Activated CD4-positive, alpha-beta T cell treated with anti-CD3 and anti-CD28 coated beads, Interleukin-10, Interleukin-2, amounts not matched to agents 100 ng/mL and 50 ng/mL, durations not matched to agents 16 hours and 8 hours (primary cell): Measurements from ENCODE around the gene SH2D3A.
"Not testable (repeated sequence)": the region's sequence is repeated elsewhere in the genome, so short reads cannot be mapped to it uniquely, and the experiment has no call there.

ENCODE experiments used
- DNase-seq: peaks from one replicate; pipeline ENCODE4 v3.0.0-alpha.2; 2020

Gene SH2D3A

DNA sequence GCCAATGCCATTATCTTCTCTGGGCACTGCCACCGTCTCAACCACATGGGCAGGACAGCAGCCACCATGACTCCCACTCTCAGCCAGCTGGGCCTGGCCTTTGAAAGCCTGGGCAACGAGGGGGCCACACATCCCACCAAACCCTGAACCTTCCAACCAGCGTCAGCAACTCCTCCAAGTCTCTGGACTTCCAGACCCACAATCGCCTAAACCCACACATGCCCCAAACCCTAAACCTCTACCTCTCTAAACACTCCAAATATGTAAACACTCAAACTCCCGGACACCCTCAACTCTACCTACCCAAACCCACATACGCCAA lies 47.7 kb downstream of the SH2D3A start:
- no peak for DNase-seq

DNA sequence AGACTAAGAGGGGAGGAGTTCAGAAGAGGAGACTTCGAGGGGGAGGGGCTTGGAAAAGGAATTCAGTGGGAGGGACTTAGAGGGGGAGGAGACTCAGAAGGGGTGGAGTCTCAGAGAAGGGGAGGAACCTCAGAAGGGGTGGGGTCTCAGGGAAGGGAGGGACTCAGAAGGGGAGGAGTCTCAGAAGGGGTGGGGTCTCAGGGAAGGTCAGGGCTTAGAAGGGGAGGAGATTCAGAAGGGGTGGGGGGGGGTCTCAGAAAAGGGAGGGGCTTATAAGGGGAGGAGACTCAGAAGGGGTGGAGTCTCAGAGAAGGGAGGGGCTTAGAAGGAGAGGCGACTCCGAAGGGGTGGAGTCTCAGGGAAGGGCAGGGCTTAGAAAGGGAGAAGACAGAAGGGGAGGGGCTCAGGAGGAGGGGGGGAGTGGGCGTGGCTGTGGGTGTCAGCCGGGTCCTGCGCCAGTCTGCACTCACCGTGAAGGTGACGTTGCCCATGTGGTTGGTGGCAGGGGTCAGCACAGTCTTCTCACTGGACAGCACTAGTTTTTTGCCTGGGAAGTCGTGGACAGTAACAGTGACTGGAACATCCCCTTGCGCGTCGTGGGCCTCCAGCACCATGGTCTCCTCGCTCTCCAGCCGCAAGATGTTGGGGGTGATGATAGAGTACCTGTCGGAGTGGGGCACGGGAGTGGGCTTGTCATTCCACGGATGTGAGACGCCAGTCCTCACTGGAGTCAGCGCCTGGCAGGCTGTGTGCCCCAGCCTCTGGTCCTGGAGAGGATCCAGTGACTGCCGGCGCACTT lies 48.3 kb downstream of the SH2D3A start:
- DNase-seq: peak; percentile 31

DNA sequence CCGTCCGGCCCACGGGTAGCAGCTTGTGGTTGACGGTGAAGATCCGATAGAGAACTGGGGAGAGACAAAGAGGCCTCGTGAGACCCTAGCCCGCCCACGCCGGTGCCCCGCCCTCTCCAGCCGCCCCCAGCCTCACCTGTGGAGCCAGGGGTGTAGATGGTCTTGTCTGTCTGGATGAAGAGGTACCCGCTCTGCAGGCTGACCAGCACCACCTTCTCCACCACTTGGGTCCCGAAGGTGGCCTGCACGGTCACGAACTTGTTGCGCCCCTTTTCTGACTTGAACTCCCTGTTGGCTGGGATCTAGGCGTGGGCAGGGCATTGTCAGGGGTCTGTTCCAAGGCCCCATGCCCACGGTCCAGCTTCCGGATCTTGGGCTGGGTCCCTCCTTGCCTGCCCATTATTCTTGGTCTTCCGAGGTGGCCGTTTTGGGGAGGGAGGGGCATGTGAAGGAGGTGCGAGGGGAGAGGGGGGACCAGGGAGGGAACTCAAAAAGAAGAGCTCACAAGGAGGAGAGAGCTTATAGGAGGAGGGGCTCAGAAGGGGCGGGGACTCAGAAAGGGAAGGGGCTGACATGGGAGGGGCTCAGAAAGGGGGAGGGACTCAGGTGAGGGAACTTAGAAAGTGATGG lies 49.0 kb downstream of the SH2D3A start:
- no peak for DNase-seq

DNA sequence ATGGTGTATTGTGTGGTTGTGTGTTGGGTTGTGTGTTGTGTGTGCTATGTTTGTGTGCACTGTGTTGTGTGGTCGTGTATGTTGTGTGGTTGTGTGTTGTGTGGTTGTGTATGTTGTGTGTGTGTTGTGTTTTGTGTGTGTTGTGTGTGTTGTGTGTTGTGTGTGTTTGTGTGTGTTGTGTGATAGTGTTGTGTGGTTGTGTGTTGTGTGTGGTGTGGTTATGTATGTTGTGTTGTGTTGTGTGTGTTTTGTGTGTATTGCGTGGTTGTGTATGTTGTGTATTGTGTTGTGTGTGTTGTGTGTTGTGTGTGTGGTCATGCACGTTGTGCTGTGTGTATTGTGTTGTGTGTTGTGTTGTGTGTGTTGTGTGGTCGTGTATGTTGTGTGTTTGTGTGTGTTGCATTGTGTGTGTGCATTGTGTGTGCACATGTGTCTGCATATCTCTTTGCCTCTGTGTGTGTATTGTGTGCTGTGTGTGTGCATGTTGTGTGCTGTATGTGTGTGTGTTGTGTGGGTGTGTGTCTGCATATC lies 49.7 kb downstream of the SH2D3A start:
- no peak for DNase-seq

DNA sequence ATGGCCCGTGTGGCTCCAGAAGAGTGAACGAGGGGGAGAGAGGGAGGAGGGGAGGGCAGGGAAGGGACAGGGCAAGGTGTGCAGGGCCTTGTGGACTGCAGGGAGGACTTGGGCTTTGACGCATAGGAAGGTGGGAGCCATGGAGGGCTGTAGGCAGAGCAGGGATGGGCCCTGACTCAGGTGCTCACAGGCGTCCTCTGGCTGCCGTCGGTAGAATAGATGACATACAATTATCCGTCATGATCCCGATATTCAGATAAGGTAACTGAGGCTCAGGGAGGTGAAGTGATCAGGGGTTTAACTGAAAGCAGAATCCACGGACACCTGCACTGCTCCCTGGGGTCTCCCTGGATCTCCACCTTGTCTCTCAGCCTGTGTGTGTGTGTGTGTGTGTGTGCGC lies 50.2 kb downstream of the SH2D3A start:
- DNase-seq: no peak

DNA sequence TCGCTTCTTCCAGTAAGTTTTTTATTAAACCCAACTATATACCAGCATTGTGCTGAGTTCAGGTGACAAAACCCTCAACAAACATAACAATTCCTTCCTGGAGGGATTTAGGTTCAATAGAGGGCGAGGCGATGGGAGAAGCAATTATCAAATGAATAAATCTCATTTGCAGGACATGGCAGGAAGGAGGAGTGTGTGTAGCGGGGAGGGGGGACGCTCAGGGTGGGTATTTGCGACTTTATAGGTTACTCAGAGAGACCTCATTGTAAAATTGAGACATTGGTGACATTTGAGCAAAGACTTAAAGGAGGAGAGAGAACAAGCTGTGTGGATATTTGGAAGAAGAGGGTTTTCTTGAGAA lies 50.6 kb downstream of the SH2D3A start:
- no peak for DNase-seq

DNA sequence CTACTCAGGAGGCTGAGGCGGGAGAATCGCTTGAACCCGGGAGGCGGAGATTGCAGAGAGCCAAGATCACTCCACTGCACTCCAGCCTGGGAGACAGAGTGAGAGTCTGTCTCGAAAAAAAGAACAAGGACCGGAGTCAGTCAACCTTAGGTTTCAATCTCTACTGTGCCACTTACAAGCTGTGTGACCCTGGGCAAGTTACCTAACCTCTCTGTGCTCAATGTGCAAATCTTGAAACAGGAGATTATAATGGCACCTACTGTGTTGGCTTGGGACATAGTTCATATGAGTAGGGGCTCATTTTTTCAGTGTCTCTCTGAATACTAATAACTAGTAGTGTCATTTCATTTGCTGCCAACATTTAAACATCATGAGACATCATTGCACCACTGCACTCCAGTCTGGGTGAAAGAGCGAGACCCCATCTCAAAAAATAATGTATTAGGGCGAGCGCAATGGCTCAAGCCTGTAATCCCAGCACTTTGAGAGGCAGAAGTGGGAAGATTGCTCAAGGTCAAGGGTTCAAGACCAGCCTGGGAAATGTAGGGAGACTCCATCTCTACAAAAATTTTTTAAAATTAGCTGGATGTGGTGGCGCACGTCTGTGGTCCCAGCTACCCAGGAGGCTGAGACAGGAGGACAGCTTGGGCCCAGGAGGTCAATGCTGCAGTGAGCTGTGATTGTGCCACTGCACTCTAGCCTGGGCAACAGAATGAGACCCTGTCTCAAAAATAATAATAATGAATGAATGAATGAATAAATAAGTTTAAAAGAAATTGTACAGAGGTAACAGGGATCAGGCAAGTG lies 52.3 kb downstream of the SH2D3A start:
- DNase-seq: no peak

DNA sequence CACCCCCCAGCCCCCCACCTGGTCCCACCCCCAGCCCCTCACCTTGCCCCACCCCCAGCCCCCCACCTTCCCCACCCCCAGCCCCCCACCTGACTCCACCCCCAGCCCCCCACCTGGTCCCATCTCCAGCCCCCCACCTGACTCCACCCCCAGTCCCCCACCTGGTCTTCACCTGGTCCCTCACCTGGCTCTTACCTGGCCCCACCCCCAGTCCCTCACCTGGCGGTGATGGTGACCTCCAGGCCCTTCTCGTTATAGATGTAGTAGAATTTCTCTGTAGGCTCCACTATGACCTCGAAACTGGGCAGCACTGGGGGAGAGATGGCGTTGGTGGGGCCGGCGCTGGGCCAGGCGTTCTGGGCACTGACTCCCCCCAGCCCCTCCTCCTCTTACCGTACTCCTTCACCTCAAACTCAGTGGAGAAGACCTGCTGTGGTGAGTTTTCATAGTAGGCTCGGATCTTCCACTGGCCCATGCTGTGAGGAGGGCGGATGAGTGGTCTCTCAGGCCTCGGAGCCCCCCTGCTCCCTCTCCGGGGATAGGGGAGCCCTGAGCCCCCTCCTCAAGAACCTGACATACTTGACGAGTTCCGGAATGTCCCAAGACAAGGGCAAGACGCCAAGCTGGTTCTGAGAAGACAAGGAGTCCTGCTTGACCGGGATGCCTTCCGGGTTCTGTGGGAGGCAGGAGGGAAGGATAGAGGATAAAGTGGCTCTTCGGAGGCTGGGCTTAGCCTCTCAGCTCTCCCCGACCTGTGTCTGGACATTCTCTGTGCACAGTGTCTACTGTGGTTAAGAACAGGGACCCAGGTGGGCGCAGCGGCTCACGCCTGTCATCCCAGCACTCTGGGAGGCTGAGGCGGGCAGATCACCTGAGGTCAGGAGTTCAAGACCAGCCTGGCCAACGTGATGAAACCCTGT lies 53.2 kb downstream of the SH2D3A start:
- DNase-seq: no peak

DNA sequence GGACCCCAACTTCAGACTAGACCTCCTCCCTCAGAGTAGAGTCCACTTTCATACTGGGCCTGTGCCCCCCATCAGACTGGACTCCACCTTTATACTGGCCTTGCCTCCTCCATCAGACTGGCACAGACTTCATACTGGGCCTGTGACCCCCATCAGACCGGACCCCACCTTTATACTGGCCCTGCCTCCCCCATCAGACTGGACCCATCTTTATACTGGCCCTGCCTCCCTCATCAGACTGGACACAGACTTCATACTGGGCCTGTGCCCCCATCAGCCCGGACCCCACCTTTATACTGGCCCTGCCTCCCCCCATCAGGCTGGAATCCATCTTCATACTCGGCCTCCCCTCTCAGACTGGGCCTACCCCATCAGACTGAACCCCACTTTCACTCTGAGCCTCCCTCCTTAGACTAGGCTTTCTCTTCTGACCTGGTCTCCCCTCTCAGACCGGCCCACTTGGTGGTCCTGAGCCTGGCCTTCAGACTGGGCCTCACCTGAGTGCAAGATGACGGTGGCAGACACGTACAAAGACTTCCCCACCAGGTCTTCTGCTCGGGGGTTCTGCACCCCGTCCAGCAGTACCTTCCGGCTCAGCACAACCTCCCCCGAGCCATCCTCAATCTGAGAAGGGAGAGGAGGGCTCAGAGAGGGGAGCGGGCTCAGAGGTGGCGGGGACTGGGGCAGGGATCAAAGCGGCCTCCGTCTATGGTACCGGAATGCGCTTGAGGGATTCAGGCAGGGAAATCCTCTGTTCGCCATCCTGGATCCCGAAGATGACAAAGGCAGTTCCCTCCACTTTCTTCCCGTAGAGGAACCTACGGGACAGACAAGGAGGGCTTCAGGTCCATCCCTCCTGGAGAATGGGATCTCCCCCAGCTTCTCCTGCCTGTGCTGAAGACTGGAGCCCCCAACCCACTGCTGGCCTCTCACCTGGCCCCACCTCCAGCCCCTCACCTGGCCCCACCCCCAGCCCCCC lies 54.3 kb downstream of the SH2D3A start:
- no peak for DNase-seq

DNA sequence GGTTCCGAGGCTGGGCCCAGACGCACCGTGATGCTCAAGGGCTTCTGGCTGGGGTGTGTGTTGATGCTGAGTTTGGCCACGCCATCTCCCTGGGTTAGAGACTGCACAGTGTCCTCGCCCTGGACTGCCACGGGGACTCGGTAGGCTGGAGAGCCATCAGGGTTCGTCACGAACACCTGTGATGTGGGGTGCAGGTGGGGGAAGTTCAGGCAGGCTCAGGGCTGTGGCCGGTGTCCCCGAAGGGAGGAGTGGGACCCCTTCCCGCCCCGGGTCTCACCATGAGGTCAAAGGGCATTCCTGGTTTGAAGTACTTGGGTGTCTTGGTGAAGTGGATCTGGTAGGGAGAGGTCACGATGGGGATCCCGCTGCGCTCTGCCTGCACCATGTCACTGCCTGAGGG lies 55.0 kb downstream of the SH2D3A start:
- DNase-seq: no peak

DNA sequence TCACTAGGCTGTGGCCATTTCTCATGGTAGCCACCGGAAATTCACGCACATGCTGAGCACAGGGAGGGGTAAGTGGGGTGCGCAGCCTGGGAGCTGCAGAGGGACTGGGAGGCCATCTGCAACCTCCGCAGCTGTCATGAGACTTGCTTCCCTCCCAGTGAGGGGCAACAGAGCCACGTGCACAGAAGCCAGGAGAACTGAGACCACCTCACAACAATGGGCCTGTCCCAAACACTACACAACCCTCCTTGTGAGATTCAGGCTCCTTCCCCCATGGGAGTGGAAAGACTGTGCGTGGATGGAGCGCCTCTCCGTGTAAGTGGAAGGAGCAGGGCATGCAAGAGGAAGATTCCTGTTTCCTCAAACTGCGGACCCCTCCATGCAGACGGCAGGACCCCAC lies 55.6 kb downstream of the SH2D3A start:
- no peak for DNase-seq

DNA sequence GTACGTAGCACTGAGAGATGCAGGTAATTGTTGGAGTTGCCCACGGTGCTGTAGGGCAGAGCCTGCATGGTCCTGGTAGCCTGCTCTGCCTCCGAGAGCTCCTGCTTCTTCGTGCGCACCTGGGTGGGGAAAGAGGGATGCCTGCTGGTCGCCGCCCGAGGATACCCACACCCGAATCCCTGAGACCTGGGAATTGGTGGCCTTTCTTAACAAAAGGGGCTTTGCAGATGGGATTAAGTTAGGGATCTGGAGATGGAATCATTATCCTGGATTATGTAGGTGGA lies 56.2 kb downstream of the SH2D3A start:
- DNase-seq: no peak

DNA sequence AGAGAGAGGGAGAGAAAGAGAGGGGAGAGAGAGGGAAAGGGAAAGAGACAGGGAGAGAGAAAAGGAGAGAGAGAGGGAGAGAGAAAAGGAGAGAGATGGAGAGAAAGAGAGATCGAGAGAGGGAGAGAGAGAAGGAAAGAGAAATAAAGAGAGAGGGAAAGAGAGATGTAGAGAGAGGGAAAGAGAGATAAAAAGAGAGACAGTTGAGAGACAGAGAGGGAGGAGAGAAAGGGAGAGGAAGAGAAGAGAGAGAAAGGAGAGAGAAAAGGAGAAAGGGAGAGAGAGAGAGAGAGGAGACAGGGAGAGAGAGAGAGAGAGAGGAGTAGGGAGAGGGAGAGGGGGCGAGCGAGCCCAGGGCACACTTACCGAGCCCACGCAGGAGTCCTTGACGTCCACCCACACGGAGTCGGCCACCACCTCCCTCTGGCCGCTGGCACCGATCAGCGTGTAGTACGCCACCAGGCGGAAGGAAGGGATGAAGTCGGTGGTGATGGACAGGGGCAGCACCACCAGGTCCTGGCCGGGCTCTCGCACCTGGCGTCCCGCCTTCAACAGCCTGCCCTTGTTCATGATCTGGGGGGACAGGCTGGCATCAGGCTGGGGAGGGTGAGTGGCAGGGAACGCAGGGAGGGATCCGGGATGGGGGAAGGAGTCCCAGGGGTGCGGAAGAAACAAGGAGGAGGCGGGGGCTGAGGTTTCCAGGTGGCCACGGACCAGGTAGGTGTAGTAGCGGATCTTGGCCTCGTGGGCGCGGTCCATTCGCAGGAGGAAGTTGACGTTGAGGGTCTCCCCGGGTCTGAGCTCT lies 56.8 kb downstream of the SH2D3A start:
- no peak for DNase-seq

DNA sequence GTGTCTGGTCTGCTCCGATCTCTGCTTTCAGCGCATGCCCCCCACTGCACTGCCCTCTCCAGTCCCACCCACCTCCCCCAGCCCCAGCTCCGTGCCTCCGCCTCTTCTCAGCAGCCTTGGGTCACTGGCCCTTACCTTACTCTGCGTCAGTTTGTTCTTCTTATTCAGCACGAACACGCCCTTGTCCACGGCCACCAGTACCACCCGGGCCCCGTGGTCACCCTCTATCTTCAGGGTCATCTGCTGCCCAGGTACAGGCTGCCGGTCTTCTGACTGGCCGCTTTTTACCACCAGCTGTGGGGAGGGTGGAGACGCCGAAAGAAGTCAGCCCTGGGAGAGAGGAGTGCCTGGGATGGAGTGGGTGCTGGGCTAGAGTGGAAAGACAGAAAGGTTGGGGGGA lies 57.7 kb downstream of the SH2D3A start:
- no peak for DNase-seq

DNA sequence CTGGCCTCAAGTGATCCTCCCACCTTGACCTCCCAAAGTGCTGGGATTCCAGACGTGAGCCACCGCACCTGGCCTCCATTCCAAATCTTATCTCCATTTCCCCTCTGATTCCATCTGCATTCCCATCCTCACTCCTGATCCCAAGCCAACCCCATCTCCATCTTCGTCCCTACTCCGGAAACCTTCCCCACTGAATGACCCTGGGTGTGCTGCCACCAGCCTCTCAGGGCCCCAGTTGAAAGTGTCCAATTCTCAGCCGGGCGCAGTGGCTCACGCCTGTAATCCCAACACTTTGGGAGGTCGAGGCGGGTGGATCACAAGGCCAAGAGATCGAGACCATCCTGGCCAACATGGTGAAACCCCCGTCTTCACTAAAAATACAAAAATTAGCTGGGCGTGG lies 58.3 kb downstream of the SH2D3A start:
- DNase-seq: not testable (repeated sequence)

DNA sequence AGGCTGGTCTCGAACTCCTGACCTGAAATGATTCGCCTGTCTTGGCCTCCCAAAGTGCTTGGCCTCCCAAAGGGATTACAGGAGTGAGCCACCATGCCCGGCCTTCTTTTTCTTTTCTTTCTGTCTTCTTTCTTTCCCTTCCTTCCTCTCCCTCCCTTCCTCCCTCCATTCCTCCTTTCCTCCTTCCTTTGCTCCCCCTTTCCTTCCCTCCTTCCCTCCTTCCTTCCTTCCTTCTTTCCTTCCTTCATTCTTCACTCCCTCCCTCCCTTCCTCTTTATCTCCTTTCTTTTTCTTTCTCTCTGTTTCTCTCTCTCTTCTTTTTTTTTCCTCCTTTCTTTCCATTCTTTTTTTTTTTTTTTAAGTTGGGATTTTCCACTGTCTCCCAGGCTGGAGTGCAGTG lies 58.9 kb downstream of the SH2D3A start:
- DNase-seq: no peak

DNA sequence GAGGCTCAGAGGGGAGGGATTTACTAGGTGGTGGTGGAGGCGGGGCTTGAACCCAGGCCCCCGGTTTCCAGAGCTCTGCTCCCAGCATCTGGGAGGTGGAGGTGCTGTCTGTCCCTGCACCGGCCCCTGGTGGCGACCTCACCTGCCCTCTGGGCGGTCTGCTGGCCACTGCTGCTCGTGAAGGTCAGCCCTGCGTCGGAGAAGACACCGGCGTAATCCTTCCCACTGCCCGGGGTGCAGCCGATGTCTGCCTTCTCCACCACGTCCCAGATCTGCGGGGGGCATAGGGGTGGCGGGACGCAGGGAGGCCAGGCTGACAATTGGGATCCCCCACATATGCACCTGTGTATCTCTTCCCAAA lies 59.6 kb downstream of the SH2D3A start:
- no peak for DNase-seq

DNA sequence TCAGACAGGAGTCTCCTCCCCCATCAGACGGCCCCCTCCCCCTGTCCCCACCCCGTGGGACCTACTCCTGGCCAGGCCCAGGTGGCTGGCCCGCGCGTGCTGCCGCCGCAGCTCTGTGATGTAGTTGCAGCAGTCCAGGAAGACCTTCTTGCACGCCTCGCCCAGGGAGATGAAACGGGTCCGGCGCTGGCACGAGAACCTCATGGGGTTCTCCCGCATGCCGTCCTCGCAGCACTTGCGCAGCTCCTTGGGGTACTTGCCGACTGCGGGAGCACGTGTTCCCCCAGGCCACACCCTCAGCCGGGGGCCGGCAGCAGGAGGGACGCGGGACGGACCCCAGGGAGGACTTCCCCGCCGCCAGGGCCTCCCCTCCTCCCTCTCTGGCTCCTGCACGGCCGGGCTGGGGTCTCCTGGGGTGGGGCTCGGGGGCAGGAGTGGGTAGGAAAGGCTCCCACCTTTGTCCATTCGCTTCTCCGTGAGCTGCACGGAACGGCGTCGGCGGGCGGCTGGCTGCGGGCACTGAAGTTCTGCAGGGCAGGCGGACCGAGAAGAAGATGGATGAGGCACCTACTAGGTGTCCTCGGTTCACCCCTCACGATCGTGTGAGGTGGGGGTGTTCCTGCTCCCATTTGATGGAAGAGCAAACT lies 60.1 kb downstream of the SH2D3A start:
- DNase-seq: no peak

DNA sequence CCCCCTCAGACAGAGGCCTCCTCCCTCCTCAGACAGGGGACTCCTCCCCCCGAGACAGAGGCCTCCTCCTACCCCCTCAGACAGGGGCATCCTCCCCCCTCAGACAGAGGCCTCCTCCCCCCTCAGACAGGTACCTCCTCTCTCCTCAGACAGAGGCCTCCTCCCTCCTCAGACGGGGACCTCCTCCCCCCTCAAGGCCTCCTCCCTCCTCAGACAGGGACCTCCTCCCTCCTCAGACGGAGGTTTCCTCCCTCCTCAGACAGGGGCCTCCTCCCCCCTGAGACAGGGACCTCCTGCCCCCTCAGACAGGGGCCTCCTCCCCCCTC lies 60.6 kb downstream of the SH2D3A start:
- no peak for DNase-seq

DNA sequence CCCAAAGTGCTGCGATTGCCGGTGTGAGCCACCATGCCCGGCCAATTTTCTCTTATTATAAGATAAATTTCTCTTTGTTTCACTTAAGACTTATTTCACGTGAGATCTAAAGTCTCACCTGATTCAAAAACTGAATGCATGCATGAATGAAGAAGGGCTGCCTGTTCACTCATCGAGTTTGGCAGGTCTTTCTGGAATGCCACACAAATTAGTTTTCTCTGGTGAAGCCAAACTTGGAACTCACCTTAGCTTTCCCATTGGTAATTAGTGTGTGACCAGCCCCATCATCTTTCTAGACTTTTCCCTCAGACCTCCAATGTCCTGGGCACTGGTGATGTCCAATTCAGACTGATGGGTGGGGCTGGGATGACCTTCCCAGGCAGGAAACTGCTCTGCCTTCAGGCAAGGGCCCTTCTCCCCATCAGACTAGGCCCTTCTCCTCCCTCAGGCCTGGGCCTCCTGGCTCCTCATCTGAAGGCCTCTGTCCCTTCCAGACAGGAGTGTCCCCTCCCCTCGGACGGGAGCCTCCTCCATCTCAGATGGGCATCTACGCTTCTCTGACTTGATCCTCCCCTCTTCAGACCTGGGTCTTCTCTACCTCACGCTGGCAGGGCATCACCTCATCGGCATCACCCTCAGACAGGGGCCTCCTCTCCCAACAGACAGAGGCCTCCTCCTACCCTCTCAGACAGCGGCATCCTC lies 61.2 kb downstream of the SH2D3A start:
- DNase-seq: no peak
